GM18508 (cell line): ENCODE measurements around the gene CRHR1.

ENCODE experiments used
- ATAC-seq: cut with Tn5 transposase; IDR thresholded peaks from one replicate; pipeline ENCODE4 v1.9.1; 2021; ENCODE audit warnings: moderate number of reproducible peaks; ENCODE audit not compliant: insufficient read depth, unreplicated experiment

CRHR1 gene

DNA sequence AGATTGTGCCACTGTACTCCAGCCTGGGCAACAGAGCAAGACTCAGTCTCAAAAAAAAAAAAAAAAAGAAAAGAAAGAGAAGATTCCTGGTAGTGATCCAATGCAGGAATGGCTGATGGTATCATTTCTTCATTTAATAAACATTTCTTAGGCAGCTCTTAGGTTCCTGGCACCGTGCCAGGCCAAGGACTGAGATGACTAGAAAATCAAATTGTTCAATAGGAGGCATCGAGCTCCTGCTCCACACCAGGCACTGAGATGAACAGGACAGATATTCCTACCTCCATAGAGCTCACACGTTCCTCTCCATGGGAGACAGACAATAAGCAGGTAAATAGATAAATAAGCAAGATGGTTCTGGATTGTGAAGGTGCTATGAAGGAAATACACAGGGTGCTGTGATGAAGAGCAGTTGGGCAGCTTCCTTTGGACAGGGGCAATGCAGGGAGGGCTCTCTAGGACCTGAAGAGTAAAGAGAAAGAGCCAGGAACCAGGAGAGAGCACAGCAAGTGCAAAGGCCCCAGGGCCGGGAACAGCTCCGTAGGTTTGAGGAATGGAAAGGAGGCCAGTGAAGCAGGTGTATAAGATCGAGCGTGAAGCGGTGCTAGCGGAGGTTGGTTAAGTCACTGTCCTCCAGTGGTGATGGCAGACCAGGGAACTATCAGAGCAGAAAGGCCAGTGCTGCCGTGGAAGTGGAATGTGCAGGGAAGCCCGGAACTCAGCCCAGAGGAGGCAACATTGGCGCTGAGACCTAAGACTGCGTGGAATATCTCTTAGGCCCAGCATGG lies 26.5 kb upstream of the CRHR1 start:
- ATAC-seq, result no peak

DNA sequence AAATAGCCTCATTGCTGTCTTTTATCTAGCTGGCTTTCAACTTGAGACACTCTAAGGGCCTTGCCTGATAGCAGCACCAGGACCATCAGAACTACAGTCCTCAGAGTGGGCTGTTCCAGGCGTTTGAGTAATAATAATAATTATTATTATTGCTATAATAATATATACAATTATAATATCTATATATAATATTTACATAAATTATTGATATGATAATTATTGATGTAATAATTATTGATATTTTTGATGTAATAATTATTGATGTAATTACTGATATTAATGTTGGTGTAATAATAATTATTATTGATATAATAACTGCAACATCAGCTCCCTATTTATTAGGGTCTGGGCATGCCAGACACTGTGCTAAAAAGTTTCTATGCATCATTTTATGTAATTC lies 25.6 kb upstream of the CRHR1 start:
- no peak for ATAC-seq

DNA sequence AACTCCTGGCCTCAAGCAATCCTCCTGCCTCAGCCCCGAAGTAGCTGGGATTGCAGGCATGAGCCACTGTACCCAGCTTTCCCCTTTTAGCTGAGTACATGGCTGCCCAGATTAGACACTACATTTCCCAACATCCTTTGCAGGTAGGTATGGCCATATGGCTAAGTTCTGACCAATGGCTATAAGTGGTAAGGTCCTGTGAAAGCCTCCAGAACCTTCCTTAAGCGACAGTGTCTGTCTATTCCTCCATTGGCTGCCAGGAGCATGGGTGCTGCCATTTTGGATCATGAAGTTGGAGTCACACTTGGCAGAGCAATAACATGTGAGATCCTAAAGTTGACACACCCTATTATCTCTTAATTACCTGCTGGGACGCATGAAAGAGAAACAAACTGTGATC lies 24.4 kb upstream of the CRHR1 start:
- no peak for ATAC-seq

DNA sequence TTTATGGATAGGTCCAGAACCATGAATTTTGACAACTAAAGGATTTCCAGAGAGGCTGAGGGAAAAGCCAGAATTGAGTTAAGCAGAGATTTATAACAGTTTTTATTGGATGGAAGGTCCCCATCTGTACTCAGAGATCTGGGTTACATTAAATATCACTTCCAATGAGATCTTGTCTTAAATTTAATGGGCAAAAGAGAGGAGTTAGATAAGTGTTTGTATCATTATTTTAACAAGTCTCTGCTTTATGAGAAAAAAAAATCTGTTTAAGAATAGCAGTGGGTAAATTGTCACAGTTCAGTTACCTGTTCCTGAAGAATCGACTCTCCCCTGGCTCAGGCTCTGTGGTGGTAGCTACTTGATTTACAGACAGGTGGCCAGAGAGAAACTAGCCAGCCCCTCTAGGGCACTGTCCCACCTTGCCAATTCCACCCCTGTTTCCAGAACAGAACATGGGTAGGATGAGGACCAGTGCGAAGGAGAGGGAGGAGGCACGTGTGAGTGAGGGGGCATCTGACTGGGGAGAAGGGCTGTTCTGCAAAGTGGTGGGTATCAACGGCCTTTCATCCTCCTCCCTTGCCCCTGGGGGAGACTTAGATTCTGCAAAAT lies 22.1 kb upstream of the CRHR1 start:
- ATAC-seq, result no peak

DNA sequence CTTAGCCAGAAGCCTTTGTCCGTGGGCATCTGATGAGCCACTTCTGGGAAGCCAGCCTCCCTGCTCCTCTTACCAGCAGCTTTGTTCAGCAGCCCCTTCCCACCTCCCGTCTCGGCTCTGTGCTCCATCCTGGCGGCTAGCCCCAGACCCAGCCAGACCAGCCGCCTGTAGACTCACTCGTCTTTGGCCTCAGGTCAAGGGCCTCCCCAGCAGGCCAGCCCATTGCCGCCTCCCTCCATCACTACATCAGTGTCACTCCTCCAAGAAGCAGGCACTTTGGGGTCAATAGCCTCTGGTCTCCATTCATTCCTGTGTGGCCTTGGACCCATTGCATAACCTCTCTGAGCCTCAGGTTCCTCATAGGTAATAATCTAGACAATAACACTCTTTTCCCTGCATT lies 20.9 kb upstream of the CRHR1 start:
- ATAC-seq, result no peak

DNA sequence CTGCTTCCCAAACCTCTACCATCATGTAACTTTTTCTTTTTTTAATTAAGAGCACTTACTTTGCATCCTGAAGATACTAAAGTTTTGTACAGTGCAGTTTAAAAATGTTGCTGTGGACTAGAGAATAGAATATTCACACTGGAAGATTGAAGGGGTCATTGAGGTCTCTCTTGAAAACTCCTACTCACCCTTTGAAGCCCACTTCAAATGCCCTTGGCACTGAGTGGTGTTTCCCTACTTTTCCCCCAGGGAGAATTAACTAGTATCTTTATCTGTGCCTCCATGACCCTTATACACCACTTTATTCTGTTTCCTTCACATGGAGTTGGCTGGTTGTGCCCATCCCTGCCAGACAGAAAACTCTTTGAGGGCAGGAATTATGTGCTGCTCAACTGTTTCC lies 19.6 kb upstream of the CRHR1 start:
- no peak for ATAC-seq

DNA sequence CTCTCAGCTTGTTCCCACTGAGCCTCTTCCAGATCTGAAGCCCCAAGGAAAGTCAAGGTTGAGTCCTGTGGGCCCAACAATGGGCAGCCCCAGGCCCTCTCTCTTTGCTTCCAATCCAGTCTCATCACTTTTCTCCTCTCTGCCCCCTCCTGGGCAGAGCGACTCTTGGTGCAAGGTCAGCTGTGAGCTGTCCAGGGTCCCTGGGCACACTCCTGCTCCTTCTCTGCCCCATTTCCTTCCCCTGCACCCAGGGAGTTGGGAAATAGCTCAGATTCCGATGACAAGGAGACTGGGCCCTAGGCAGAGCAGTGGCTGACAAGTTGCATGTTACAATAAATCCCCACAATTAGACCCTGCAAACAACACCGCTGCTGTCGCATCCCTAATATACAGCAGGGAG lies 16.1 kb upstream of the CRHR1 start:
- no peak for ATAC-seq

DNA sequence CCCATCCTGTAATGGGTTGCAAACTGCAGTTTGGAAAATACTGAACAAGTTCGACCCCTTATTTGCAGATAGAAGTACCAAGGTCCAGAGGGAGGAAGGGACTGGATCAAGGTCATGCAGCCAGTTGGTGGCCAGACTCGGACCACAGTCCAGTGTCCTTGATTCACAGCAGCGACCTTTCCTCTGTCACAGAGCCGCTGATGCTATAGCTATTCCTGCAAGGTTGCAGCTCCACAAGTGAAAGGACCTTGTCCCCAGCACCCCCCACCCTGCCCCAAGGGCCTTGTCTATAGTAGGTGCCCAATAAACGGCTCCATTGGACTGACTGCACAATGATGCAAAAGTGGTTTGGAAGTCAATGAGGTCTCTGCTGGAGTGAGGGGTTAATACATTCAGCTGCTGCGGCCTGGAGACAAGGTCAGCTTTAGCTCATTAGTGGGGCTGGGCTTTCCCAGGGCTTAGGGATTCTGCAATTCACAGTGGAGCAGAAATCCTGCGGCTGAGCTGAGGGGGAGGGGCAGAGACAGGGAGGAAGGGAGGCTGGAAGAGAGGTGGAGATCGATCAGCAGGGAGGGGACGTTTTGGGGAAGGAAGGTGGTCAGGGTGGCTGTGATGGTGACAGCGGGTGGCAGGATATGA lies 13.4 kb upstream of the CRHR1 start:
- ATAC-seq, result no peak

DNA sequence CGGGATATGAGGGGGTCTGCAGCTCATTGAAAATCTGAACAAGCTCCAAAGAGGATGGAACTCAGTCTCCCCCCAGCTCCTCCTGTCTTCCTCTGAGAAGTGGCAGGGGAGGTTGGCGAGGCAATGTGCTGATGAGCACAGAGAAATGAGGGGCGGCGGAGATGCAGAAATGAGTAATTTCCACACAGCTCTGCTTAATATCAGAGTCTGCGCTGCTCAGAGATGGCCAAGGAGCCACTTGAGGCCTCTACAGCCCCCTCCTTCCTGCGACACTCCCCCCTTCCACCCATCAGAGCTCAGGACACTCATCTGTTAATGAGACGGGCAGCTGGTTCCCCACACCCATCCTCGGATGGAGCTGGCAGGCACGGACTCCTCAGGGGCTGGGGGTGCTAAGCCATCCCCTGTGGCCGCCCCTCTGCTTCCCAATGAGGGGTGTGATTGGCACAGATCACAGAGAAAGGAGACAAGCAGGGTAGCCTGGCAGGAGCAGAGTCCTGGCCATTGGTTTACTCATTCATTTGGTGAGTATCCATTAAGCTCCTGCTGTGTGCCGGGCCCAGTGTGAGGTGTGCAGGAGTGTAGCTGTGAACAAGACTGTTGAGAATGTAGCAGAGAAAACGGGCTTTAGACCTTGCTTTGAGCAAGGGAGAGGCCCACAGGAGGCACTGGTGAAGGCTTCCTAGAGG lies 12.7 kb upstream of the CRHR1 start:
- ATAC-seq, result no peak

DNA sequence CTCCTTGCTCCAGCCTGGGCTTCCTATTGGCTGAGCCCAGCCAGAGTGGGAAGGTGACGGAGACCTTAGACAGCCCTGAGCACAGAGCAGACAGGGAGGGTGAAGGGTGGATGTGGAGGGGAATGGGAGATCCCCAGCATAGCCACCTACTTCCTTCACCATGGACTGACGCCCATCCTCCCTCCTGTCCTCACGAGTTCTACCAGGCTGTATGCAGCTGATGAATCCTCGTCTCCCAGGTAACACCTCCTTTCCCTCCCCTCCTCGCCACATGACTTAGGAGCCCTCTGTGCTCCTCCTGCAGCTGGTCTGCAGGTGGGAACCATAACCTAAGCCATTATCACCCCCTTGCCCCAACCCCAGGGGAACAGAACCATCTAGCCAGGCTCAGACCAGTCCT lies 9.0 kb upstream of the CRHR1 start:
- ATAC-seq, result no peak

DNA sequence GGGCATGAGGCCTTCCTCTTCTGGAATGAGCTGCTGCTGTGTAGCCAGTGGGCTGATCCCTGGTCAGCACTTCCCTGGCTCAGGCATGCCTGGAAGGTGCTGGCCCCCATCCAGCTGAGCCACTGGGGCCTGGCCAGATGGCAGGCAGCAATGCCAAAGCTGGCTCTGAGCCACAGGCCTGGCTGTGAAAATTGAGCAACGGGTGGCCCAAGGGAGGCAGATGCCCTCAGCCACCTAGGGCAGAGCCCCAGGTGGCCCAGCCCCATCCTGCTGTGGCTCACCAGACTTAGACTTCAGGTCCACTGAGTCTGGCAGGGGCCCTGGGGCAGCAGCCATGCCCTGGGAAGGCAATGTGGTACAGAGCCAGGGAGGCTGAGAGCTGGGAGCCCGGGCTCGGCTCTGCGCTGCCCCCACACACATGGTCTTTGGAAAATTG lies 8.5 kb upstream of the CRHR1 start:
- ATAC-seq, result no peak

DNA sequence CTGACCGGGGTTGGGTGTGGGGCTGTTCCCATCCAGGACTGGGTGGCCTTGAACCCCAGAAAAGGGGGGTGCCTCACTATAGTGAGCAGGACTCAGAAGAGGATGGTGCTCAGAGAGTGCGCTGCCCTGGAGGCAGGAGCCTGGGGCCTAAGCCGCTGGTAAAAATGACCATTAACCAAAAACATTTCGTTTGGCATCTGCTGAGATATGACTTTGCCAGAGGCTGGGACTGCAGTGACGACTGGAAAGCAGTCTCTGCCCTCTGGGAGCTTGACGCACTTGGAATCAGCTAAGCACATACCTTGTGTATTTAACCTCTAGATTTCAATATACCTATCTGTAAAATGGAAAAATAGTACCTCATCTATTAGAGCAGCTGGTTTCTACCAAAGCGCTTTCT lies 7.2 kb upstream of the CRHR1 start:
- no peak for ATAC-seq

DNA sequence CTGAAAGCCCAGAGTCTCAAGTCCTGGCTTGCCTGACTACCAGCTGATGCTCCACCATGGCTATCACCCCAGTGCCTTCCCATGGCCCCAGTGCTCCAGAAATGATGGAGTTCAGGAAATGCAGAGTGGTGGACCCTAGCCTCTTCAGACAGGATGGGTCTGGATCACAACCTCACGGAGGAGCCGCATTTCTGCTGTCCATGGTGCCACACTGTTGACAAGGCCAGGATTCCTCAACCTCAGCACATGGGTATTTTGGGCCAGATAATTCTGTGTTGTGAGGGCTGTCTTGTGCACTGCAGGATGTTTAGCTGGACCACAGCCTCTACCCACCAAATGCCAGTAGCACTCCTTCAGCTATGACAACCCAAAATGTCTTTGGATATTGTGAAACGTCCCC lies 6.7 kb upstream of the CRHR1 start:
- ATAC-seq, result no peak

DNA sequence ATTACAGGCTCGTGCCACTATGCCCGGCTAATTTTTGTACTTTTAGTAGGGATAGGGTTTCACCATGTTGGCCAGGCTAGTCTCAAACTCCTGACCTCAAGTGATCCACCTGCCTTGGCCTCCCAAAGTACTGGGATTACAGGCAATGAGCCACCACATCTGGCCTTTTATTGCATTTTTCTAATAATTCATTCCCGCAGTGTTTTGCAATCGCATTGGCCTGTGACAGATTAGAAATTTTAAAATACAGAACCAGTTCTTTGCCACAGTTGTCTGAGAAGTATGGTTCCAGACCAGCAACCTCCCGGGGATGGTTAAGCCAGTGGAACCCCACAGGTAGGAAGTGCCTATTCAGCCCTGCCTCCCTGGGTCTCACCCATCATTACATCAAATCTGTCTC lies 3.2 kb upstream of the CRHR1 start:
- ATAC-seq, result no peak

DNA sequence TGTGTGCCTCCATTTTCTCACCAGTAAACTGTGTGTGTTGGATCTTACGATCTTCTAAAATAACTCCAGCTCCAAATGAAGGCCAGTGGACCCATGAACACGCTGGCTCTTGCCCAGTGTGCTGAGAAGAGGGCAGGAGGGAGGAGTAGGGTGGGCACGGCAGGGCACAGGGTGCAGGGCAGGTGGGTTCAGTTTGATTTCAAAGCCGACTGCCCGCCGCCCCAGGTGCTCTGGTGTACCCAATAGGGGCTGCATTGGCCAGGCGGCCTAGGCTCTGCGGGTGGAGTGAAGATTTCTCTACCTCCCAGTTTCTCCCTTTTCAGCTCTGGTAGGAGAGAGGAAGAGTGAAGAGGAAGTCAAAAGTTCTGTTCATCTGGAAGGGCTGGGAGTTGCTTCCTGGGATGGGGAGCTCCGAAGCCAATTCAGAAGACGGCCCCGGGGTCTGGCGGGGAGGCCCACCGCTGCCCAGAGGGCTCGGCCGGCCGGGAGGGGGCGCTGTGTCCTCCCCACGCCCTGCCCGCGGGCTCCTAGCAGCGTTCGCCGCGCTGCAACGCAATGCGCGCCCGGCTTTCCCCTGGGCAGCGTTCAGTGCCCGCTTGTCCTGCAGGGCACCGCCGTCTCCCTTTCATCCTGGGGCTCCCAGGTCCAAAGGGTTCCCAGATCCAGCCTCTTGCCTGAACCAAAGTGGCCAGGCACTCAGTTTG lies 1.1 kb upstream of the CRHR1 start:
- ATAC-seq, result no peak

DNA sequence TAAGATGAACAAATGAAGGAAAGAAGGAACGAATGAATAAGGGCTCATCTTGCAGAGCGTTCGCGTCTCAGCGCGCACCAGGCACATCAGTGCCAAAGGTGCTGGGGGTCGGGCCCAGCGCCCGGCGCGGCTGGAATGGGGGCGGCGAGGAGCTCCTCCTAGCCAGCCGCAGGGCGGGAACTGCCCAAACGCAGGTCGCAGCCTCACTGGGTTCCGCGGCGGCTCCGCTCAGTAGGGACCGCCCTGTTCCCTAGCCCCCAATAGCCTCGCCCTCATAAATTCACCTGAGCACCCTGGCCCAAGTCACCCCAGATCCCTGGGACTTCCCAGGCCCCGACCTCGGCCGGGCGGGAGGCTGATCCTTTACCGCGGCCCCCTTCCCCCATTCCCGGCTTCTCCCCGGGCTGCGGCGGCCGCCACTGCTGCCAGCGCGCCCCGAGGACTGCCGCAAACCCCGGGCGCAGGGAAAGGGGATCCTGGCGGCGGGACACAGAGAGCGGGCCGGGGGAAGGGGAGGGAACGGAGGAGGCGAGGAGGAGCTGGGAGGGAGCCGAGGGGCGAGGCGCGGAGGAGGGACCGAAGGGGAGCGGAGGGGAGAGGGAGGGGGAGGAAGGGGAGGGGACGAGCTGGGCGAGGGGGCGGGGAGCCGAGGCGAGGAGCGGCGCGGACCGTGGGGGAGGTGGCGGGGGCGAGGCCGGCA lies 377 bp upstream of the CRHR1 start:
- ATAC-seq, result no peak

DNA sequence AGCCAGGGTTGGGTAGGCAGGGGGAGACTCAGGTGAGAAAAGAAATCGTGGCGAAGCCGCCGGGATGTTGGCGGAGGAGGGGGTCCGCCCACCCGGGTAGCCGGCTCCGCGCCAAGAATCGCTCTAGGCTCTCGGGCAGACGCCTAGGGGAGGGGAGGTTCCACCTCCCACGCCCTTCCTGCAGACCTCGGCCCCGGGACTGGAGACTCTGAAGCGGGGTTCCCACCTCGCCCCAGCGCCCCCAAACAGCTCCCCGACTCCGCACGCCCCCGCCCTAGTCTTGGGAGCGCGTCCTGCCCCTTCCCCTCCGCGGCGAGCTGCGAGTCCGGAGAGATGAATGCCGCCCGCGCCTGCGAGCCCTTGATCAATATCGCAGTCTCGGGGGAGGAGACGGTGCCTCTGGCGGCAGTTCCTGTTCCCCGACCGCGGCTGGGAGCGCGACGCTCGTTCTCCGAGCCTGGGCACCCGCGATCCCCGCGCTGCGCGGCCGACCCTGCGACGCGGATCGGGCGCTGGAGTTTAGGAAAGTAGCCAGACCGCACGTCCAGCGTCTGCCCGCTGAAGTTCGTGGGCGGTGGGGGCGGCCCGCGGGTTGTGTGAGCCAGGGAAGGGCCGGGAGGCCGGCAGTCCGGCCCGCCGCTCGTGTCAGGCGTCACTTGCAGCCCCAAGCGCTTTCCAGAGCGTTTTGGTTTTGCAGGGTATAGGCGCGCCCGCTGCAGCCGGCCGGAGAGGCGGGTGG lies 790 bp downstream of the CRHR1 start:
- ATAC-seq, result no peak

DNA sequence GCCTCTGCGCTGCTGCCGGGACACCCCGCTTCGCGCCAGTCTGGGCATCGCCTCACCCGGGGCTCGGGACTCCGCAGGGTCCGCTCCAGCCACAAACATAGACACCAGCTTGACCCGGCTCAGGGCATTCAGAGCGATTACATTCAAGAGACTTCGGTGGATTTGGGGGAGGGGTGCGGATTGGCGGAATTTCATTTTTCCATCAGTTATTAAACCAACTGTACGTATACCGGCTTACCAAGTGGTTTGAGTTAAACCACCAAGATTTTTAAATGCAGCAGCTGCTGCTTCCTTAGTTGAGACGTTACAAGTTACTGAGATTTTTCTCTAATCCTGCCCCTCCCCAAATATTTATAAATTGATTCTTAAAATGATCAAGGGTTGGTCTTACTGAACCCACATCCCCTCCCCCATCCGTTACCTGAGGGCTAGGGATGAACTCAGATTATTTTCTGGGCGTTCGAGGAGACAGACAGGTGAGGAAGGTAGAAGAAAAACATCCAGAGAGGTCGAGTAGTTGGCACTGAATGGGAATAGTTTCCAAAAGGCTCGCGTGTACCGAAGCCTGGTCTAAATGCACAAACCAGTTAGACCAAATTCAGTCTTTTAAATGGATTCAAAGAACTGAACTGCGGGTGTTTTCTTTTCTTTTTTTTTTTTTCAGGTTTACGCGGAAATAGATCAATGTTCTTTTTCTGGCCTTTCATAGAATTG lies 1.5 kb downstream of the CRHR1 start:
- no peak for ATAC-seq

DNA sequence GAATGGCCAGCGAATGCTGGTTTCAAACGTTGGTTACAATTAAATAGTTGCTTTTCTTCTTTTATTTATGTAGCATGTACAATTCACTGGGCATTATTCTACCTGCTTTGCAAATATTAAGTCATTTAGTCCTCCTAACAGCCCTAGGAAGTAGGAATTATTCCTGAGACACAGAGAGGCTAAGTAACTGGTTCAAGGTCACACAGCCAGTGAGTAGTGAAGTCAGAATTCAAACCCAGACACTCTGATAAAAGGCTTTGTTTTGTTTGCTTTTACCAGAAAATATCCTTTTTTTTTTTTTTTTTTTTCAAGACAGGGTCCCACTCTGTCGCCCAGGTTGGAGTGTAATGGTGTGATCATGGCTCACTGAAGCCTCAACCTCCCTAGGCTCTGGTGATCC lies 2.2 kb downstream of the CRHR1 start:
- ATAC-seq, result no peak
